ENCODE measurements around the gene RAB11FIP4.

Gene RAB11FIP4

DNA sequence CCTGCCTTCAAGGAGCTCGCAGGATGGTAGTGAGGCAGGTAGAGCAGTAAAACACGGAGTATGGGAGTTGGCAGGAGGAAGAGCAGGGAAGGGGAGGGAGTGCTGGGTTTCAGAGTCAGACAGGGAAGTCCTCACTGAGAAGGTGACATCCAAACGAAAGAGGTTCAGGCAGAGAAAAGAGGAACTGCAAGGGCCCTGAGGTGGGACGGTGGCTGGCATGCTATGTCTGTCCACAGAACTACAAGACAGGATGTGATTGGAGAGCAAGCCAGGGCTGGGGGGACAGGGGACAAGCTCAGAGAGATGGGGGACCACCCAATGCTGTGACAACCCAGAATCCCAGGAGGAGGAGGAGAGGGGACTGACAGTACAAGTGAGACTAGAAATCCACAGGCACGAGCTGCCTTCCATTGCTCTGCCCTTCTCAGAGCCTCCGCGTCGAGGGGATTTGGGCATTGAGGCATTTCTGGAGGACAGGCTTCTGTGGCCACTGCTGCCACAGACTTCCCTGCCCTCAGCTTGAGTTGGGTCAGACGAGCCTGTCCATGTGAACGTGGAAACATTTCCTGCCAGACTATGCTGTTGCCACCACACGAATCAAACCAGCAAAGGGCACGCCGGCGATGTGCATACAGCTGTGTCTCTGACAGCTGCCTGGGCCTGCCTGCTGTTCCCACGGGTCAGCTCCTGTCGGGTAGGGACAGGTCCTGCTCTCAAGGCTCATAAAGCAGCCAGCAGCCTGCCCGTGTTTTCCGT lies 100.1 kb downstream of the RAB11FIP4 start:
- Histone ChIP-seq H3K9me3 (ENCODE audit: insufficient read depth, low read length) (no peaks in the 10 kb centered on the region), H4K20me1 (ENCODE audit: low read depth, low read length) (no peaks in the 10 kb centered on the region), H2AFZ (ENCODE audit: low read depth, low read length, severe bottlenecking) (no peak overlapping the region), H3K27ac (ENCODE audit: low read depth, low read length) (no peak overlapping the region), H3K4me2 (ENCODE audit: low read depth, low read length, poor library complexity, severe bottlenecking) (no peak overlapping the region), H3K4me3 (ENCODE audit: insufficient read depth, low read length, poor library complexity, severe bottlenecking) (no peak overlapping the region), H3K36me3 (ENCODE audit: low read length) (no peaks in the 10 kb centered on the region), H3K9me2 (replicated peaks; ENCODE audit: insufficient read depth, low read length) (no peaks in the 10 kb centered on the region), H3F3A (ENCODE audit: insufficient read depth) (no peaks in the 10 kb centered on the region), H3K27me3 (ENCODE audit: low read length) (no peaks in the 10 kb centered on the region), H3K79me2 (ENCODE audit: insufficient read depth, low read length) (no peaks in the 10 kb centered on the region), H3K9ac (ENCODE audit: low read length) (no peak overlapping the region)
- TF ChIP-seq EZH2phosphoT487 (conservative IDR thresholded peaks at IDR 0.05; ENCODE audit: low read length): no peak
- TF ChIP-seq, protein P1, sequence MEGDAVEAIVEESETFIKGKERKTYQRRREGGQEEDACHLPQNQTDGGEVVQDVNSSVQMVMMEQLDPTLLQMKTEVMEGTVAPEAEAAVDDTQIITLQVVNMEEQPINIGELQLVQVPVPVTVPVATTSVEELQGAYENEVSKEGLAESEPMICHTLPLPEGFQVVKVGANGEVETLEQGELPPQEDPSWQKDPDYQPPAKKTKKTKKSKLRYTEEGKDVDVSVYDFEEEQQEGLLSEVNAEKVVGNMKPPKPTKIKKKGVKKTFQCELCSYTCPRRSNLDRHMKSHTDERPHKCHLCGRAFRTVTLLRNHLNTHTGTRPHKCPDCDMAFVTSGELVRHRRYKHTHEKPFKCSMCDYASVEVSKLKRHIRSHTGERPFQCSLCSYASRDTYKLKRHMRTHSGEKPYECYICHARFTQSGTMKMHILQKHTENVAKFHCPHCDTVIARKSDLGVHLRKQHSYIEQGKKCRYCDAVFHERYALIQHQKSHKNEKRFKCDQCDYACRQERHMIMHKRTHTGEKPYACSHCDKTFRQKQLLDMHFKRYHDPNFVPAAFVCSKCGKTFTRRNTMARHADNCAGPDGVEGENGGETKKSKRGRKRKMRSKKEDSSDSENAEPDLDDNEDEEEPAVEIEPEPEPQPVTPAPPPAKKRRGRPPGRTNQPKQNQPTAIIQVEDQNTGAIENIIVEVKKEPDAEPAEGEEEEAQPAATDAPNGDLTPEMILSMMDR (IDR thresholded peaks at IDR 0.05; ENCODE audit: insufficient read depth, low read length, poor library complexity, severe bottlenecking): no peak

DNA sequence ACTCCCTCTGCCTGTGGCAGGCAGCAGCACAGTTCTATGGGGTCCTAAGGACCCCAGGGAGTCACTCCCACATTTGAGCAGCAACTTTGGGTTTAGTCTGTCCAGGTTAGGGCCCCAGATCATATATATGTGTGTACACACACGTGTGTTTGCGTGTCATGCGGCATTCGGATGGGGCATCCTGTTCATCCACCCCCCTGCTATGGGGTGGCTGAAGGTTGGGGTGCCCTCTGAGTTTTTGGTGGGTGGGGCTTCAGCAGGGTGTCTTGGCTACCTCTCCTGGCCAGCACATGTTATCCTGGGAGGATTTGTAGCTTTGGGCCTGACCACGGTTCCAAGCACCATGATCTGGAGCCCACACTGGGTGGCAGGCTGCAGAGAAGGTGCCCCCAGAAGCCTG lies 100.7 kb downstream of the RAB11FIP4 start:
- no peaks in the 10 kb centered on the region for H3K9me2 ChIP-seq (replicated peaks; ENCODE audit: insufficient read depth, low read length)
- H2AFZ ChIP-seq (ENCODE audit: low read depth, low read length, severe bottlenecking): no peak overlapping the region
- no peaks in the 10 kb centered on the region for H3K27me3 ChIP-seq (ENCODE audit: low read length)
- no peak overlapping the region for H3K4me2 ChIP-seq (ENCODE audit: low read depth, low read length, poor library complexity, severe bottlenecking)
- TF ChIP-seq, protein P1 (IDR thresholded peaks at IDR 0.05; ENCODE audit: insufficient read depth, low read length, poor library complexity, severe bottlenecking): no peak
- TF ChIP-seq EZH2phosphoT487 (conservative IDR thresholded peaks at IDR 0.05; ENCODE audit: low read length): no peak
- H3K4me3 ChIP-seq (ENCODE audit: insufficient read depth, low read length, poor library complexity, severe bottlenecking): no peak overlapping the region
- H3K9ac ChIP-seq (ENCODE audit: low read length): no peak overlapping the region
- no peak overlapping the region for H3K27ac ChIP-seq (ENCODE audit: low read depth, low read length)
- H3K36me3 ChIP-seq (ENCODE audit: low read length): no peaks in the 10 kb centered on the region
- no peaks in the 10 kb centered on the region for H3K9me3 ChIP-seq (ENCODE audit: insufficient read depth, low read length)
- H3F3A ChIP-seq (ENCODE audit: insufficient read depth): no peaks in the 10 kb centered on the region
- no peaks in the 10 kb centered on the region for H3K79me2 ChIP-seq (ENCODE audit: insufficient read depth, low read length)
- H4K20me1 ChIP-seq (ENCODE audit: low read depth, low read length): no peaks in the 10 kb centered on the region

DNA sequence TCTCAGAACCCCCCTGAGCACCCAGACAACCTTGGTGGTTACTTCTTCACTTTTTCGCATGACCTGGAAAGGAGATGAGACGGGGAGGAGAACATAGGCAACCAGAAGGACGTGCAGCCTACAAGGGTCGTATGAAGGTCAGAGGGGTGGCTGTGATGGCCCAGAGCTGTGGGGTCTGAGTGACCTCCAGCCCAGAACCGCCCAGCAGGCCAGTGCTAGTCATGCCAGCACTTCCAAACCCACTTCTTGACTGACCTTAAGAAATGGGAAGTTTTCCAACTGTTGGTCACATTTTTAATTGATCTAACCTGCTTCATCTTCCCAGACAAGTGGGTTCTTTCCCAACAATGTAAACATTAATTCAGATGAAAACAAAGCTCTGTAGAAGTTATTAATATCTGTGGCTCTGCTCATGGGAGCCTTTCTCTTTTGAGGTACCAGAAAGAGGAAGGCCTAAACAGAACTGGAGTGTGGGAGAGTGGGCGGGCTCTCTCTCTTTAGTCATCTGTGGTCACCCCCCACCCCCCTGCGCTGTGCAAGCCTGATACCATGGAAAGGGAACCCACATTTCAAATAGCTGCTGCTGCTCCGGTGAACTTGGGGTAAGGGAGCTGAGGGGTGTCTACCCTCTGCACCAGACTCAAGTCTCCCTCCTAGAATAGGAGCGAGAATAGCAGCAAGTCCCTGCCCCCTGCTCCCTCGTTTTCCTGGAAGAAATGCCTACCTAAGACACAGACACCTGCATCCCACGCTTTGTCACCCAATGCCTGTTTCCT lies 101.6 kb downstream of the RAB11FIP4 start:
- H3K4me3 ChIP-seq (ENCODE audit: insufficient read depth, low read length, poor library complexity, severe bottlenecking): no peak overlapping the region
- H3K36me3 ChIP-seq (ENCODE audit: low read length): no peaks in the 10 kb centered on the region
- no peaks in the 10 kb centered on the region for H3K27me3 ChIP-seq (ENCODE audit: low read length)
- no peaks in the 10 kb centered on the region for H3K9me2 ChIP-seq (replicated peaks; ENCODE audit: insufficient read depth, low read length)
- H3K4me2 ChIP-seq (ENCODE audit: low read depth, low read length, poor library complexity, severe bottlenecking): no peak overlapping the region
- no peak overlapping the region for H3K9ac ChIP-seq (ENCODE audit: low read length)
- H3F3A ChIP-seq (ENCODE audit: insufficient read depth): no peaks in the 10 kb centered on the region
- H3K9me3 ChIP-seq (ENCODE audit: insufficient read depth, low read length): no peaks in the 10 kb centered on the region
- no peaks in the 10 kb centered on the region for H3K79me2 ChIP-seq (ENCODE audit: insufficient read depth, low read length)
- no peak overlapping the region for H2AFZ ChIP-seq (ENCODE audit: low read depth, low read length, severe bottlenecking)
- H4K20me1 ChIP-seq (ENCODE audit: low read depth, low read length): no peaks in the 10 kb centered on the region
- no peak for TF ChIP-seq EZH2phosphoT487 (conservative IDR thresholded peaks at IDR 0.05; ENCODE audit: low read length)
- TF ChIP-seq, protein P1 (IDR thresholded peaks at IDR 0.05; ENCODE audit: insufficient read depth, low read length, poor library complexity, severe bottlenecking): no peak
- H3K27ac ChIP-seq (ENCODE audit: low read depth, low read length): no peak overlapping the region
